HG02678 (cell line): ENCODE data around the gene PPM1N.

Experiments used
- ATAC-seq: cut with Tn5 transposase; IDR thresholded peaks from one replicate; pipeline ENCODE4 v1.9.1; 2021; ENCODE audit warnings: mild to moderate bottlenecking, moderate library complexity; ENCODE audit not compliant: unreplicated experiment

Gene PPM1N, protein sequence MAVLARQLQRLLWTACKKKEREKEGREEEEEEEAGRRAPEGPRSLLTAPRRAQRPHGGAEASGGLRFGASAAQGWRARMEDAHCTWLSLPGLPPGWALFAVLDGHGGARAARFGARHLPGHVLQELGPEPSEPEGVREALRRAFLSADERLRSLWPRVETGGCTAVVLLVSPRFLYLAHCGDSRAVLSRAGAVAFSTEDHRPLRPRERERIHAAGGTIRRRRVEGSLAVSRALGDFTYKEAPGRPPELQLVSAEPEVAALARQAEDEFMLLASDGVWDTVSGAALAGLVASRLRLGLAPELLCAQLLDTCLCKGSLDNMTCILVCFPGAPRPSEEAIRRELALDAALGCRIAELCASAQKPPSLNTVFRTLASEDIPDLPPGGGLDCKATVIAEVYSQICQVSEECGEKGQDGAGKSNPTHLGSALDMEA

DNA sequence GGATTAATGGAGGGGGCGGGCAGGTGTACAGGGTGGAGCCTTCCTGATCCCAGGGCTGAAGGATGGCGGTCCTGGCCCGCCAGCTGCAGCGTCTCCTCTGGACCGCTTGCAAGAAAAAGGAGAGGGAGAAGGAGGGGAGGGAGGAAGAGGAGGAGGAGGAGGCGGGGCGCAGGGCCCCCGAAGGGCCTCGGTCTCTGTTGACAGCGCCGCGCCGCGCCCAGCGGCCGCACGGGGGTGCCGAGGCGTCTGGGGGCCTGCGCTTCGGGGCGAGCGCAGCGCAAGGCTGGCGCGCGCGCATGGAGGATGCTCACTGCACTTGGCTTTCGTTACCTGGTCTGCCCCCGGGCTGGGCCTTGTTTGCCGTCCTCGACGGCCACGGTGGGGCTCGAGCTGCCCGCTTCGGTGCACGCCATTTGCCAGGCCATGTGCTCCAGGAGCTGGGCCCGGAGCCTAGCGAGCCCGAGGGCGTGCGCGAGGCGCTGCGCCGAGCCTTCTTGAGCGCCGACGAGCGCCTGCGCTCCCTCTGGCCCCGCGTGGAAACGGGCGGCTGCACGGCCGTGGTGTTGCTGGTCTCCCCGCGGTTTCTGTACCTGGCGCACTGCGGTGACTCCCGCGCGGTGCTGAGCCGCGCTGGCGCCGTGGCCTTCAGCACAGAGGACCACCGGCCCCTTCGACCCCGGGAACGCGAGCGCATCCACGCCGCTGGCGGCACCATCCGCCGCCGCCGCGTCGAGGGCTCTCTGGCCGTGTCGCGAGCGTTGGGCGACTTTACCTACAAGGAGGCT, at the start of gene PPM1N:
PPM1N (plus strand) TSS at position 33 of the 785 bp plus-strand sequence; CDS start at position 63, 30 bp downstream.
- no peak for ATAC-seq

DNA sequence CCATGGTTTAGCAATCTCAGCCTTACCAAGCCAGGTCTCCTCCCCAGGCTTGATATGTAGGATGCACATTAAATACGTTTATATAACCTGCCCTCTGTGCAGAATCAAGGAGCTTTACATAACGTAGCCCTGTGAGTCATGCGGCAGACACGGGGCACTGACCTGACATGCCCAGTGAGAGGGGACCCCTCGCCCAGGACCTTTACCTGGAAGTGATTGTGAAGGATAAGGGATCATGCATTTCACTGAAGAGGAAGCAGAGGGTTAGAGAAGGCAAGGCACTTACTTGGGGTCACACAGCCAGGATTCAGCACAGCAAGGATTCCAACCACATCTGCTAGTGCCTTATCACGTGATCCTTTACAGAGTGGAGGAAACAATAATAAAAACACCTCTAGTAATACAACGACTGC, 49.4 kb upstream of the PPM1N start:
- no peak for ATAC-seq

DNA sequence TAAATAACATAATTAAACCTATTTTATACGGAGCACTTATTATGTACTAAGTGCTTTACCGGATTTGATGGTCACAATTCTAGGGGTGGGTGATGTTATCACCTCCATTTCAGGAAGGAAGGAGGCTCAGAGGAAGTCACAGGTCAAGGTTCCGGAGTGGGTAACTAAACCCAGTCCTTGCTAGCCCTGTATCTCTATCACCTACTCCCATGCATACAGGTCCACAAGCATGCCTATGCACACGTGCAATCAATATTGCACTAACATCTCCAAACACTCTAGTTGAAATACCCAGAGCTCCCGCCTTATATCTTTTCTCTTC, 48.3 kb upstream of the PPM1N start:
- no peak for ATAC-seq

DNA sequence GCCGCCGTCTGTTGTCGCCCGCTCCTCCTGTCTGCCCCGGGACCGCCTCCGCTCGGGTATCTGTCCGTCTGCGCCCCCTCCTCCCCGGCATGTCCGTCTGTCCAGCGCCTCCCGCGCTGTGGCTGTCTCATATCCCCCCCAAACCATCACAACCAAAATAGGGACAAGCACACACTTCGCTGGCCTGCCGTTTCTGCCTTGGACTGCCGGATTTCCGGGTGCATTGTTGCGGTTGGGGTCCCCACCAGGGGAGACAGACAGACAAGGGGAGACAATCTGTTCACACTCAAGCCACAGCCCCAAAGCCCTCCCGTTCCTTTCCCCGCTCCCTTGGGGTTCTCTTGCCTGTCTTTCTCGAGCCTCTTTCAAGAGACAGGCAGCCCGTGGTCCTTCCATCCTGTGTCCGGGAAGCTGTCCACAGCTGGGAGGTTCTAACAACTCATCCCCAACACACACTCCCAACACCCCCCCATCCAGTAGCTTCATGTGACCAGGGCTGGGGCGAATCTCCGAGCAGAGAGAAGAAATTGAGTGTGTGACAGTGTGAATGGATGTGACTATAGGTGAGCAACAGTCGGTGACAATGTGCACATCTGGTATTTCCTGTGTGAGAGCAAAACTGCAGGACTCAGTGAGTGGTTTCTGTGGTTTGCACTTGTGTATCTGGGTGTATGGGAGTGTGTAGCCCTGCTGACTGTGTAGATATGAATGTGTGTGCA, 47.0 kb upstream of the PPM1N start:
- no peak for ATAC-seq

DNA sequence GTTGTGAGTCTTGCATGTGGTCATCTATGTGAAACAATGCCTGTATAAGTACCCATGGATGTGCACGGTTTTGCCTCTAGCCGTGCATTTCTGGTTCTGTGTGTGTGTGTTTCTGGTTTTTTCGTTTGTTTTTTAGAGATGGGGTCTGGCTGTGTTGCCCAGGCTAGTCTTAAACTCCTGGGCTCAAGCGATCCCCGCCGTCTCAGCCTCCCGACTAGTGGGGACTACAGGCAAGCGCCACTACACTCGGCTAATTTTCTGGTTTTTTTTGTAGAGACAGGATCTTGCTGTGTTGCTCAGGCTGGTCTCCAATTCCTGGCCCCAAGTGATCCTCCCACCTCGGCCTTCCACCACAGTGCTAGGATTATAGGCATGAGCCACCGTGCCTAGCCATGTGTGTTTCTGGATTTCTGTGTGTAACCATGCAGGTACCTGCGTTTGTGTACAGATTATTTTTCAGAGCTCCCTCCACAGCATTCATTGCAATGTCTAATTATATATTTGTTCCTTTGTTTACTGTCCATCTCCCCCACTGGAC, 46.3 kb upstream of the PPM1N start:
- no peak for ATAC-seq

DNA sequence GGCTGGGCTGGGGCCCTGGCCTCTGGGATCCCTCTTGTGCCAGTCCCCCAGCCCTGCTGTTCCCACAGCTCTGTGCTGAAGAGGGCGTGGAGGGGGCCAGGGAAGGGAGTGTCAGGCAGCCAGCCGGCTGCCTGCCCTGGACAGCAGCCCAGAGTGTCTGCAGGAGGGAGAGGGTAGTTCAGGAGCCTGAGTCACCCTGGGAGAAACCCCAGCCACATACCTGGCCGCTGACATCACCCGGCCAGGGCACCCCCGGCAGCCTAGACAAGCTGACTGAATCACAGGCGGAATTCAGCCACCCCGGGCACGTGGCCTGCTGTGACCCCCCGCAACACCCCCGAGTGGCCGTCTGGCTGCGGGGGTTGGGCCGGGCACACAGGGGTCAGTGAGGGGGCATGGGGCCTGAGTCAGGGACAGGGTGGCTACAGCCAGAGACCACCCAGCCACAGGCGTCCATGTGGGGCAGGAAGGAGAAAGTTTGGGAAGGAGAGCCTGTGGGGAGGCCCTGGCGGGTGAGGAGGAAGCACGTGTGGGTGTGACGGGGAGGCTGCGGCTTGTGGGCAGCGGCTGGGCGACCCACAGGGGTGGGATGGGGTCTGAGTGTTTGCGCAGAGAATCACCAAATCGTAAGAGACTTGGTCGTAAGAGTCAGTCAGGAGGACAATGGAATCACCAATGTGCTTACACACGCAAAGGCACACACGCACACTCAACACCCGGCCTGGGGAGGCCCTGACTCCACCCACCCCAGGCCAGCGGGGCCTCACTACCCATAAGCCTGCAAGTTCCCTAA, 42.3 kb upstream of the PPM1N start:
- no peak for ATAC-seq

DNA sequence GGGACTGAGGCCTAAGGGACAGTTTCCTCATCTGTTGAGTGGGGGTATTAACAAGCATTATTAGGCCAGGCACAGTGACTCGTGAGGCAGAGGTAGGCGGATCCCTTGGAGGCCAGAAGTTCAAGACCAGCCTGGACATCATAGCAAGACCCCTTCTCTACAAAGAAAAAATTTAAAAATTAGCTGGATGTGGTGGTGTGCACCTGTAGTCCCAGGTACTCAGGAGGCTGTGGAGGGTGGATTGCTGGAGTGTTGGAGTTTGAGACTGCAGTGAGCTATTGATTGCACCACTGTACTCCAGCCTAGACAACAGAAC, 41.8 kb upstream of the PPM1N start:
- ATAC-seq: no peak

DNA sequence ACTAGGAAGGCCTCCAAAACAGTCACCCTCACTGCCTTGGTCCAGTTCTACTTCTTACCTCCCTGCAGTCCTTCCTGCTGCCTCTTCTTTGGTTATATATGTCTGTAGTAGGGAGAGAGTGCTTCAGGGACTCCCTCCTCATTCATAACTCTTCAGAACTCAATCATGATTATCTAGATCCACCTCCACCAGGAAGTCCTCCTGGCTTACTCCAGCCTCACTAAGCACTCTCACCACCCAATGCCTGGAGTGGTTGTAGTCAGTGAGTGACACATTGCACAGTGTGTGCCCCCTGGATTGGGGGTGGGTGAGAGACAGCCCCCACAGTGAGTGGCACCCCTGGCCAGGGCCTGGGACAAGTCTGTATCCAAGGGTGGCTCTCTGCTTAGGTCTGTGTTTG, 40.5 kb upstream of the PPM1N start:
- no peak for ATAC-seq

DNA sequence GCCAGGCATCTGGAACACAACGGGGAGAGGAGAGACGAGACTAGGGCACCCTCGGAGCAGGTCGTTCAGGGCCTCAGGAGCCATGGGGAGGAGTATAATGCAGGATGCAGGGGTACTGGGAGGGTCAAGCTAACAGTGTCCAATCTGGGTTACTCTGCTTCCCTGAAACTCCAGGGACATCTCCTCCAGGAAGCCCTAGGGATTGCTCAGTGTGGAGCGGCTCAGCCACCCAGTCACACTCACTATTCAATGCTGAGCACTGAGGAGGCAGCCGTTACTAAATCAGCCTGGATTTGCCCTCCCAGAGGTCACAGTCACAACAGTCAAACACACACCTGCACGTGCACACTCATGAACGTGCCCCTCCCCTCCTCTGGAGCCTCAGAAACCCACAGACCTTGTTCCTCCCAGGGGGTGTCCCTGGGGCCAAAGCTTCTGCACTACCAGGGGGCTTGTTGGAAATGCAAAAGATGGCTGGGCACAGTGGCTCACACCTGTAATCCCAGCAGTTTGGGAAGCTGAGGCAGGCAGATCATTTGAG, 37.4 kb upstream of the PPM1N start:
- ATAC-seq: no peak

DNA sequence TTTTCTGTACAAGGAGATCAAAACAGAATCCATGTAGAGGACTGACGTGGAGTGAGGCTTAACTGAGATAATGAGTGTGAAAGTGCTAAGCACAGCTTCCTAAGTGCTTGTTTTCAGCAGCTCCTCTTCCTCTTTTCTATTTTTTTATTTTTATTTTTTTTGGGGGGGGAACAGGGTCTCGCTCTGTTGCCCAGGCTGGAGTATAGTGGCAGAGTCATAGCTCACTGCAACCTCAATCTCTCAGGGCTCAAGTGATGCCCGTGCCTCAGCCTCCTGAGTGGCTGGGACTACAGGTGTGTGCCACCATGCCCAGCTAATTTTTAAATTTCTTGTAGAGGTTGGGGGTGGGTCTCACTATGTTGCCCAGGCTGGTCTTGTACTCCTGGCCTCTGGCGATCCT, 36.1 kb upstream of the PPM1N start:
- no peak for ATAC-seq

DNA sequence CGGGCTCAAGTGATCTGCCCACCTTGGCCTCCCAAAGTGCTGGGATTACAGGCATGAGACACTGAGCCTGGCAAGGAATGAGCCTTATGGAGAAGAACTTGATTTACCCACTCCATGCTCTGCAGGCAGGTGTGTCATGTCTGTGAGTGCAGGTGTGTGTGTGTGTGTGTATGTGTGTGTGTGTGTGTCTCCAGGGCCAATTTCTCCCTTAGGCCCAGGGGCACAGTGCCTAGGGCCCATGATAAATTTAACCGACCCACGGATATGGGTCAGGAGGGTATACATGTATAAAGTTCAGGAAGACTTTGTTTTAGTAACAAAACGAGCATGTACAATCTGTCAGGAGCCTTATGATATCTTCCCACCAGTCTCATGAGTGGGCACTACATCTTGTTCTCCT, 35.0 kb upstream of the PPM1N start:
- no peak for ATAC-seq

DNA sequence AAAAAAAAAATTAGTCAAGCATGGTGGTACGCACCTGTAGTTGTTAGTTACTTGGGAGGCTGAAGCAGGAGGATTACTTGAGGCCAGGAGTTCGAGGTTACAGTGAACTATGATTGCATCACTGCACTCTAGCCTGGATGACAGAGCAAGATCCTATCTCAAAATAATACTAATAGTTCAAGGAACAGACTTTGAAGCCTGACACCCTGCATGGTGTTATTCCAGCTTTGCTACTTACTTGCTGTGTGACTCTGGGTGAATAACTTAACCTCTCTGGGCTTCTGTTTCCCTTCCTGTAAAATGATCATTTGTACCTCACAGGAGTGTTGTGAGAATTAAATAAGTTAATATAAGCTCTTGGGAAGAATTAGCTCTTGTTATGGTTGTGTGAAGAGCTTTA, 34.0 kb upstream of the PPM1N start:
- no peak for ATAC-seq

DNA sequence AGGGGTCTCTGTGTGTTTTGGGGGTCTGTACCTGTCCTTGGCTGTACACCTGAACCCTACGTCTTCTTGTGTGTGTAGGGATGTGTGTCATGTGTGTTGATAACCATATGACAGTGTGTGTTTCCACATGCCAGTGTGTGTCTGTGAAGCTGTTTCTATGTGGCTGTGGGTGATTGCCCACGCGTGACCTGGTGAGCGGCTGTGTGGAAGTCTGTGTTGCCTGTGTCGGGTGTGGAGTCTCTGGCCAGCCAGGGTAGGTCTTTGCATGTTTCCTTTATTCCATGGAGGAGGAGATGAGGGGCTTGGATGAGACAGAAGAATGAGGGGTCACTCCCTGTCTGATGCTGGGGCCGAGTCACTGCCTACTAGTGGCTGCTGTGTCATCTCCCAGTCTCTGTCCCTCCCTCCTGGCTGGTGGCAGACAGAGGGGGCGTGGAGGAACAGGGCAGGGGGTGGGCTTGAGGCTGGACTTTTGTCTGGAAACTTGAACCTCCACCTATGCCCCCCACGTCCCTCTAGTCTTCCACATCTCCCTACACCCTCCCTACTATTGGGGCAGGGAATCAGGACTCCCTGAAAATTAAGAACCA, 33.3 kb upstream of the PPM1N start:
- no peak for ATAC-seq

DNA sequence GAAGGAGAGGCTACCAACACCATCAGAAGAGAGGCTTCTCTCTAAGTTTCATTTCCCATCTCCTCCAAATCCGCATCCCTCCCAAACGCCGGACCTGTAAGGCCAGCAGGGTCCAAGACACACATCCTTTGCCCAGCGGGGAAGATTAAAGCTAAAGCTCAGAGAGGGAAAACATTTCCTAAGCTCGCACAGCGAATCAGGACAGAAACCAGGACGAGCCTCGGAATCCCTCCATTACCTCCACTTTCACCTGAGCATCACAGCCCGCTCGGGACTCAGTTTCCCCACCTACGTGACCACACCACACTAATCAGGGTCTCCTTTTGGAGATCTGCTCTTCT, 31.2 kb upstream of the PPM1N start:
- ATAC-seq: no peak

DNA sequence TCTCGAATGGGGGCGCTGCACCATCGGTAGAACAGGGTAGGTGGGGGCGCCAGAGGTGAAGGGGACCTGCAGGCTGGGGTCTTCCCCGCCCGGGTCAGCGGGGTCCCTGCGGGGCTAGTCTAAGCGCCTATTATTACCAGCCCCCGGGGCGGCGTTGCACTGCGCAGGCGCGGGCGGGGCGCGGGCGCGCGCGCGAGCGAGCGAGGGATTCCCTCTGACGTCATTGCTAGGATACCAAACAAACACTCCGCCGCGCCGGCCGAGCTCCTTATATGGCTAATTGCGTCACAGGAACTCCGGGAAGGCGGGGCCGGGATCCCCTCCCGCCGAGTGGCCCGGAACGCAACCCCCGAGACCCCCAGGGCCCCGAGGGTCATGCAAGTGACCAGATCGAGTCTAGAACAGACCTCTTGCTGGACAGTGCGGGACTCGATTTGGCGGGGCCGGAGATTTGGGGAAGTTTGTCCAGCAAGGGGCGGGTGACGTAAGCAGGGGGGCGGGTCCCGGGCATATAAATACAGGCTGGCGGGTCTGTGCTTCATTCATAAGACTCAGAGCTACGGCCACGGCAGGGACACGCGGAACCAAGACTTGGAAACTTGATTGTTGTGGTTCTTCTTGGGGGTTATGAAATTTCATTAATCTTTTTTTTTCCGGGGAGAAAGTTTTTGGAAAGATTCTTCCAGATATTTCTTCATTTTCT, 30.6 kb upstream of the PPM1N start, which contains the start of gene FOSB:
FOSB (plus strand) TSS at position 541 of the 703 bp plus-strand sequence. CDS start 591 bp downstream, outside the sequence.
- ATAC-seq: peak; percentile 50

DNA sequence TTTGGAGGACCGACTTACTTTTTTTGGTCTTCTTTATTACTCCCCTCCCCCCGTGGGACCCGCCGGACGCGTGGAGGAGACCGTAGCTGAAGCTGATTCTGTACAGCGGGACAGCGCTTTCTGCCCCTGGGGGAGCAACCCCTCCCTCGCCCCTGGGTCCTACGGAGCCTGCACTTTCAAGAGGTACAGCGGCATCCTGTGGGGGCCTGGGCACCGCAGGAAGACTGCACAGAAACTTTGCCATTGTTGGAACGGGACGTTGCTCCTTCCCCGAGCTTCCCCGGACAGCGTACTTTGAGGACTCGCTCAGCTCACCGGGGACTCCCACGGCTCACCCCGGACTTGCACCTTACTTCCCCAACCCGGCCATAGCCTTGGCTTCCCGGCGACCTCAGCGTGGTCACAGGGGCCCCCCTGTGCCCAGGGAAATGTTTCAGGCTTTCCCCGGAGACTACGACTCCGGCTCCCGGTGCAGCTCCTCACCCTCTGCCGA, 30.0 kb upstream of the PPM1N start:
- no peak for ATAC-seq

DNA sequence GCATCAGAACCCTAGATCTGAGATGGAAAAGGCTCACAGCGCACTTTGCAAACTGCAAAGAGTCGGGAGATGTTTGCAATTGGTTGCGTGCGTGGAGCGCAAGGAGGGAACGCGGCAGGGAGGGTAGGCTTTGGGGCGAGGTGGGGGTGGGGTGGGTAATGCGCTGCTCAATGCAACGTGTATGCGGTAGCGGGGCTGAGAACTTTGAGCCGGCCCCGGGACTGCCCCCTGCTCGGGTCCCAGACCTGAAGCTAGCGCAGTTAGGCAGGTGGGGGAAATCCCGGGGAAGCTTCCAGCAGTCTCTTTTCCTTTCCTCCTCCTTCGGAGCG, 29.5 kb upstream of the PPM1N start:
- ATAC-seq: peak; percentile 11

DNA sequence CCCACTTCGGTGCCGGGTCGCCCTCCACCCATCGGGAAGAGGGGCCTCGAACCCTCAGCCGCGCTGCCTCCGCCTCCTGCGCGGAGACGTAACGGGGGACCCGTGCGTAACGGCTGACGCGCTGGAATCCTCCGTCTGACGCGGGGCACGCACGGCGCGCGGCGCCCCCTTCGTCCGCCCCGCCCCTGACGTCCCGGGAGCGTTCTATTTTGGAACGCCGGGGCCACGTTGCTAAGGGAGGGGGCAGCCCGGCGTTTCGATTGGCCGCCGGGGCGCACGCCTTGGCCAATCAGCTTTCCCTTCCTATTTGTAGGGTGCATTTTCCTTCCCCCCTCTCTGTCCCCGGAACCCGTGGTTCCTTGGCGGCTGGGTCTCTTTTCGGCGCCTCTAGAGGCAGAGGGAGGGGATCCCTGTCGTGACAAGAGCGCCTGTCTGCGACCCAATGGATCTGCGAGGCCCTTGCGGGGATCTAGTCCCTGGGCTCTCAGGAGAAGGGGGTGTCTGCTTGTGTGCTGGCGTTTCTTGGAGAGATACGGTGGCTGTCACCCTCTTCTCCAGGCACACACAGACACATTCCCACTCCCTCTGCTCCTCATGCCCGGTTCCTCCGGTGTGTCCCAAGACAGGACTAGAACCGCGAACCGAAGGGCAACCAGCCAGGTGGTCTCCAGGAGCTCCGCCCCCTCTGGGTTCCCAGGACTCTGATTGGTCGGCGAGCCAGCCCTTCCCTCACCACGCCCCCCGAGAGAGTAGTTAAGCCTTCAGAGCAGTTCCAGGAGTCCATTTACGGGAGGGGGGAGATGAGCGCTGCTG, 28.9 kb upstream of the PPM1N start:
- peak; percentile 70 for ATAC-seq
